IMR-90 (cell line): ENCODE data around the gene COG1. TPM values are rescaled to one million over a fixed set of nuclear protein-coding genes. Genes with fewer than 3 reads are reported as not detected.

Source experiments
- CHD1 ChIP-seq: IDR thresholded peaks from 2 replicates; pipeline ENCODE4 v1.6.1; 2012; ENCODE audit warnings: low read depth, low read length, improper control_type of control experiment
- MAFK ChIP-seq: IDR thresholded peaks from 2 replicates; pipeline ENCODE4 v1.6.1; 2012; ENCODE audit warnings: low read depth, low read length, improper control_type of control experiment
- MAZ ChIP-seq: IDR thresholded peaks from 2 replicates; pipeline ENCODE4 v1.6.1; 2012; ENCODE audit warnings: low read depth, mild to moderate bottlenecking, low read length, improper control_type of control experiment, moderate library complexity, borderline replicate concordance
- MXI1 ChIP-seq: IDR thresholded peaks from 2 replicates; pipeline ENCODE4 v1.6.1; 2012; ENCODE audit warnings: low read depth, mild to moderate bottlenecking, low read length, moderate library complexity, borderline replicate concordance
- polyA plus RNA-seq, 3 experiments: library from polyadenylated mRNA; depleted of rRNA; stranded (reverse); fragments of >200 nt; gene quantifications; 2 replicates each; pipeline ENCODE4 v1.2.3, GENCODE V29; 2012; ENCODE audit warnings: low replicate concordance in 1 of 3
- total RNA-seq: library from RNA; depleted of rRNA; stranded (reverse); fragments of >200 nt; gene quantifications from 2 replicates; pipeline ENCODE4 v1.2.3, GENCODE V29; 2012
- TF ChIP-seq, protein P1 (sequence below): fragments of 150-350 bp; IDR thresholded peaks from 2 replicates; pipeline ENCODE4 v1.6.1; 2017; ENCODE audit warnings: mild to moderate bottlenecking, antibody characterized with exemption, low read length, low read depth

The COG1 gene
- total and polyA plus RNA-seq, 2 of the 4 experiments (the other 2 are of a cell fraction) = 18.3 to 35.1 TPM

DNA sequence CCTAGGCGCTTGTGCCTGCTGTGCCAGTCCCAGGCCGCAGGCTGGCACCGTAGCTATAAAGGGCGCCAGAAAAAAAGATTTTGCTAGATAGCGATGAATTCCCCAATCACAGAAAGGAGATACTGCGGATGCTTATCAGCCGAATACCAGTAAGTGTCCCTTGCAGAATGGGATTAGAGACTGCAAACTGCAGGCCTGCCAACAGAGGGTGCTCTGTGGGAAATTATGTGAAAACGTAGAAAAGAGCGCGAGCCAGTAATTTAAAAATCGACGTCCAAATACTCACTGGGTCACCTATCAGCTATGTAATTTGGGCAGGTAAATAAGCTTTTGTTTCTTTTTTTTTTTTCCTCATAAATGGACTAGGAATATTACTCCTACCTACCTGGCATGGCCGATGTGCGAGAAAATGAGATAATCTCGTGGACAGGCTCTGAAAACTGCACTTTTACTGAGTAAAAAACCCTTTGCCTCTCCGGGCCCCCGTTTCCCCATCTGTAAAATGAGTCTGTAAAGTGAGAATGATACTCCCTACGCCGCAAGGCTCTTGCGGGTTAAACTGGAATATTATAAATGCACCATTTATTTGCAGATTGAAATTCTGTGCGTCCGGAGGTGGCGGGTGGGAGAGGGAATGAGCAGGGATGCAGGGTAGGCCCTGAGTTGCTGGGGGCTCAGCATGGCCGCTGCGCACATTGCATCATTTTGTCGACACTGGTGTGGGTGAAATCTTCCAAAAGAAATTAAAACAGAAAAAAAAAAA lies 1.2 kb upstream of the COG1 start (continued):
- TF ChIP-seq, protein P1, sequence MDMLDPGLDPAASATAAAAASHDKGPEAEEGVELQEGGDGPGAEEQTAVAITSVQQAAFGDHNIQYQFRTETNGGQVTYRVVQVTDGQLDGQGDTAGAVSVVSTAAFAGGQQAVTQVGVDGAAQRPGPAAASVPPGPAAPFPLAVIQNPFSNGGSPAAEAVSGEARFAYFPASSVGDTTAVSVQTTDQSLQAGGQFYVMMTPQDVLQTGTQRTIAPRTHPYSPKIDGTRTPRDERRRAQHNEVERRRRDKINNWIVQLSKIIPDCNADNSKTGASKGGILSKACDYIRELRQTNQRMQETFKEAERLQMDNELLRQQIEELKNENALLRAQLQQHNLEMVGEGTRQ = no peak
- TF ChIP-seq MAZ (no peak), MAFK (no peak), CHD1 (no peak), MXI1 (no peak)
